PC-3 (cell line): Measurements from ENCODE around the gene EFEMP1. TPM values are rescaled to one million over a fixed set of nuclear protein-coding genes. Genes with fewer than 3 reads are reported as not detected.

Experiments used
- ATAC-seq: fragments of 200-7000 bp; cut with Tn5 transposase; 2 replicates; pipeline ENCODE4 v1.9.1; 2020; ENCODE audit warnings: mild to moderate bottlenecking, moderate library complexity
- BruUV-seq: library from RNA; stranded (reverse); fragments of 400-500 nt; replicated peaks from 2 replicates; lab custom pipeline; 2021; lab: Mats Ljungman, UMichigan
- CTCF ChIA-PET: fragments of 300-600 bp; sonication (Branson Sonifier 250); formaldehyde crosslinking; loops from one replicate; lab custom pipeline; 2022; ENCODE audit warnings: antibody characterized with exemption; lab: Charles Lee
- POLR2A ChIA-PET: fragments of 300-600 bp; sonication (Branson Sonifier 250); formaldehyde crosslinking; loops from one replicate; lab custom pipeline; 2022; ENCODE audit warnings: antibody characterized with exemption; ENCODE audit not compliant: unreplicated experiment; lab: Charles Lee
- DNase-seq: peaks from one replicate; pipeline ENCODE4 v3.0.0-alpha.2; 2015
- H2AFZ ChIP-seq: fragments of 300-600 bp; sonication (generic); 2 replicates; pipeline ENCODE4 v1.6.0; 2016; ENCODE audit warnings: antibody characterized with exemption, low read length
- H3F3A ChIP-seq: fragments of 300-600 bp; sonication (generic); one replicate; pipeline ENCODE4 v1.6.0; 2017; ENCODE audit warnings: antibody characterized with exemption, low read length, control low read depth, mild to moderate bottlenecking; ENCODE audit not compliant: unreplicated experiment
- H3K27ac ChIP-seq: fragments of 300-600 bp; sonication (generic); 2 replicates; pipeline ENCODE4 v1.5.1; 2016; ENCODE audit warnings: mild to moderate bottlenecking, low read length
- H3K27me3 ChIP-seq: fragments of 300-600 bp; sonication (generic); 2 replicates; pipeline ENCODE4 v1.6.1; 2016; ENCODE audit warnings: low read length, mixed read lengths
- H3K36me3 ChIP-seq: fragments of 300-600 bp; sonication (generic); 2 replicates; pipeline ENCODE4 v1.6.1; 2016; ENCODE audit warnings: low read depth, mixed run types, low read length, mixed read lengths
- H3K4me1 ChIP-seq: fragments of 300-600 bp; sonication (generic); 2 replicates; pipeline ENCODE4 v1.5.1; 2016; ENCODE audit warnings: low read length; ENCODE audit not compliant: insufficient read depth
- H3K4me2 ChIP-seq: fragments of 300-600 bp; sonication (generic); 2 replicates; pipeline ENCODE4 v1.6.0; 2016; ENCODE audit warnings: low read length
- H3K4me3 ChIP-seq: fragments of 300-600 bp; sonication (generic); 2 replicates; pipeline ENCODE4 v1.5.1; 2016; ENCODE audit warnings: mild to moderate bottlenecking, low read length, mixed read lengths
- H3K79me2 ChIP-seq: fragments of 300-600 bp; sonication (generic); 2 replicates; pipeline ENCODE4 v1.6.1; 2017; ENCODE audit warnings: low read length, mixed read lengths
- H3K9ac ChIP-seq: fragments of 300-600 bp; sonication (generic); 2 replicates; pipeline ENCODE4 v1.6.0; 2016; ENCODE audit warnings: mild to moderate bottlenecking, low read length
- H3K9me2 ChIP-seq: fragments of 300-600 bp; sonication (generic); replicated peaks from 2 replicates; pipeline ENCODE4 v1.6.1; 2016; ENCODE audit warnings: mixed run types, low read length, mixed read lengths
- H3K9me3 ChIP-seq: fragments of 300-600 bp; sonication (generic); 2 replicates; pipeline ENCODE4 v1.6.1; 2016; ENCODE audit warnings: low read length, mixed read lengths
- H4K20me1 ChIP-seq: fragments of 300-600 bp; sonication (generic); 2 replicates; pipeline ENCODE4 v1.6.1; 2016; ENCODE audit warnings: low read length, mixed read lengths
- EZH2 ChIP-seq: fragments of 300-600 bp; sonication (generic); IDR thresholded peaks from one replicate; pipeline ENCODE4 v1.6.1; 2017; ENCODE audit warnings: antibody characterized with exemption, mild to moderate bottlenecking, low read length; ENCODE audit not compliant: unreplicated experiment
- EZH2phosphoT487 ChIP-seq: fragments of 300-600 bp; sonication (generic); IDR thresholded peaks from 2 replicates; pipeline ENCODE4 v1.6.1; 2018; ENCODE audit warnings: mild to moderate bottlenecking, antibody characterized with exemption, low read length, borderline replicate concordance
- intact Hi-C: fragments of 100-400 bp; cut with micrococcal nuclease; formaldehyde crosslinking; loops from 2 replicates; pipeline ENCODE4 v1.9.0; 2023
- total RNA-seq: library from RNA; depleted of rRNA; stranded (reverse); fragments of >200 nt; gene quantifications from 2 replicates; pipeline ENCODE4 v1.2.3, GENCODE V29; 2014
- TF ChIP-seq, protein P1 (sequence below): fragments of 300-600 bp; sonication (generic); conservative IDR thresholded peaks from 2 replicates; pipeline ENCODE4 v1.5.1; 2017; ENCODE audit warnings: antibody characterized with exemption, low read depth, mild to moderate bottlenecking, low read length

Gene EFEMP1
- total RNA-seq, 1 experiment from 2014 or later, result 59.6 TPM

- CTCF ChIA-PET, result no interaction called here
- no peaks in the 10 kb centered on the region for H3K79me2 ChIP-seq
- no peaks in the 10 kb centered on the region for H3K9me3 ChIP-seq
- H3K9ac ChIP-seq, result no peak overlapping the region
- no peak overlapping the region for H2AFZ ChIP-seq
- peaks cover 47% of the 10 kb centered on the region for H3K4me1 ChIP-seq
- intact Hi-C loops, result no loop called here
- H3F3A ChIP-seq, result peaks cover 4% of the 10 kb centered on the region
- peak overlapping the region; percentile 23; the same call in 1 of the 2 replicates for H3K4me2 ChIP-seq
- no peaks in the 10 kb centered on the region for H3K27me3 ChIP-seq
- POLR2A ChIA-PET, result interaction anchor here (0.6 kb wide), 1 partner anchor 46 kb away, joined by 4 read pairs; no protein-coding TSS in a partner anchor
- TF ChIP-seq EZH2, result no peak
- no peak overlapping the region for H3K4me3 ChIP-seq
- no peaks in the 10 kb centered on the region for H3K9me2 ChIP-seq
- BruUV-seq, result no TSS peak
- no peaks in the 10 kb centered on the region for H4K20me1 ChIP-seq
- H3K36me3 ChIP-seq, result no peaks in the 10 kb centered on the region
- ATAC-seq, result peak; percentile 86
- DNase-seq, result peak; percentile 88
- peak overlapping the region; percentile 11; the same call in 1 of the 2 replicates for H3K27ac ChIP-seq
Observed at GRCh38 chr2:55885127-55885943, 38.2 kb downstream of the EFEMP1 start.

DNA sequence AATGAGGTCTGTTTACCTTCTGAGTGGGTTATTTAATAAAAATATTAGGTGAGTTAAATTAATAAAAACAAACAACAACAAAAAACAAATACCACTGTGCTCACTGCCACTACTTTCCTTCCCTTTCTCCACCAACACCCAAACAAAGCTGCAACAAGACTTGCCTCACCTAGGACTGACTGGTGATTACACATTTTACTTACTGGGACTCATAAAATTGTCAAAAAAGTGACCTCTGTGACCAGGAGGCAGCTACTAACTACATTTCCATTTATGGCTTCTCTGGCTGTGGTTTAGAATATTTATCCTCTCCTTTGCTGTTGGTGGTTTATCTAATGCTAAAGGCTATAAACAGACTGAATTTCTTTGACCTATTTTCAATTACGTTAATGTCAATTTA, 39.8 kb downstream of the EFEMP1 start:
- no peaks in the 10 kb centered on the region for H3K27me3 ChIP-seq
- no peak overlapping the region for H3K4me3 ChIP-seq
- no TSS peak for BruUV-seq
- H3K79me2 ChIP-seq, result no peaks in the 10 kb centered on the region
- H3K9me2 ChIP-seq, result no peaks in the 10 kb centered on the region
- no peak overlapping the region for H3K4me2 ChIP-seq
- H3K4me1 ChIP-seq, result peaks cover 42% of the 10 kb centered on the region
- no peak for TF ChIP-seq EZH2
- TF ChIP-seq EZH2phosphoT487, result no peak
- TF ChIP-seq, protein P1, sequence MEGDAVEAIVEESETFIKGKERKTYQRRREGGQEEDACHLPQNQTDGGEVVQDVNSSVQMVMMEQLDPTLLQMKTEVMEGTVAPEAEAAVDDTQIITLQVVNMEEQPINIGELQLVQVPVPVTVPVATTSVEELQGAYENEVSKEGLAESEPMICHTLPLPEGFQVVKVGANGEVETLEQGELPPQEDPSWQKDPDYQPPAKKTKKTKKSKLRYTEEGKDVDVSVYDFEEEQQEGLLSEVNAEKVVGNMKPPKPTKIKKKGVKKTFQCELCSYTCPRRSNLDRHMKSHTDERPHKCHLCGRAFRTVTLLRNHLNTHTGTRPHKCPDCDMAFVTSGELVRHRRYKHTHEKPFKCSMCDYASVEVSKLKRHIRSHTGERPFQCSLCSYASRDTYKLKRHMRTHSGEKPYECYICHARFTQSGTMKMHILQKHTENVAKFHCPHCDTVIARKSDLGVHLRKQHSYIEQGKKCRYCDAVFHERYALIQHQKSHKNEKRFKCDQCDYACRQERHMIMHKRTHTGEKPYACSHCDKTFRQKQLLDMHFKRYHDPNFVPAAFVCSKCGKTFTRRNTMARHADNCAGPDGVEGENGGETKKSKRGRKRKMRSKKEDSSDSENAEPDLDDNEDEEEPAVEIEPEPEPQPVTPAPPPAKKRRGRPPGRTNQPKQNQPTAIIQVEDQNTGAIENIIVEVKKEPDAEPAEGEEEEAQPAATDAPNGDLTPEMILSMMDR, result no peak
- POLR2A ChIA-PET, result no interaction called here
- H3K27ac ChIP-seq, result no peak overlapping the region
- H4K20me1 ChIP-seq, result no peaks in the 10 kb centered on the region
- DNase-seq (no peak), ATAC-seq (no peak)
- CTCF ChIA-PET, result no interaction called here
- intact Hi-C loops, result no loop called here
- H3K9ac ChIP-seq, result no peak overlapping the region
- no peaks in the 10 kb centered on the region for H3K9me3 ChIP-seq
- H3F3A ChIP-seq, result peaks cover 4% of the 10 kb centered on the region
- H2AFZ ChIP-seq, result no peak overlapping the region
- H3K36me3 ChIP-seq, result no peaks in the 10 kb centered on the region

DNA sequence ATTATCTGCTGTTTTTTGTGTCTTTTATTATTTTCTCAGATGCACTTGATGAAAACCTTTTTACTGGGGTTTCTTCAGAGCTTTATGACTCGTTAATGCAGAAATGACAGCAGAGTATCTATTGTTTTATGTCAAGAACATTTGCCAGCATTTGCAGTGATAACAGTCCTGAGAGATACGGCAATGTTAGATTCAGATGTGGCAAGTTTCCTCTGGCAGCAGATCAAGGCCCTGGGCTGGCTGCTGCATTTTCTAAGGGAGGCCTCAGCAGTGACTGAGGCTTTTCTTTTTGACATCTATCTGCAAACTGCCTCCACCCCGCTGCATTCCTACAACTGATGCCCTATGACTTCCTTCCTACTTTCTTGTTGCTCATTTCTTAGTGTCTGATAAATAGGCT, 40.2 kb downstream of the EFEMP1 start:
- no peak overlapping the region for H3K4me2 ChIP-seq
- CTCF ChIA-PET, result no interaction called here
- no peaks in the 10 kb centered on the region for H3K27me3 ChIP-seq
- BruUV-seq, result no TSS peak
- DNase-seq (no peak), ATAC-seq (no peak)
- no peaks in the 10 kb centered on the region for H4K20me1 ChIP-seq
- intact Hi-C loops, result no loop called here
- H3K4me1 ChIP-seq, result peaks cover 37% of the 10 kb centered on the region
- TF ChIP-seq, protein P1, result no peak
- TF ChIP-seq EZH2, result no peak
- no peak for TF ChIP-seq EZH2phosphoT487
- no peaks in the 10 kb centered on the region for H3K9me3 ChIP-seq
- no peak overlapping the region for H2AFZ ChIP-seq
- no peaks in the 10 kb centered on the region for H3K79me2 ChIP-seq
- peaks cover 4% of the 10 kb centered on the region for H3F3A ChIP-seq
- no peaks in the 10 kb centered on the region for H3K9me2 ChIP-seq
- H3K27ac ChIP-seq, result no peak overlapping the region
- H3K36me3 ChIP-seq, result no peaks in the 10 kb centered on the region
- H3K4me3 ChIP-seq, result no peak overlapping the region
- no peak overlapping the region for H3K9ac ChIP-seq
- POLR2A ChIA-PET, result no interaction called here
